OCI-LY7 (cell line): ENCODE results near the gene KAZALD1. TPM values are rescaled to one million over a fixed set of nuclear protein-coding genes. Genes with fewer than 3 reads are reported as not detected.

ENCODE experiments used
- BruUV-seq: library from RNA; stranded (reverse); fragments of 400-500 nt; replicated peaks from 2 replicates; lab custom pipeline; 2021; lab: Mats Ljungman, UMichigan
- CTCF ChIA-PET: fragments of 300-600 bp; sonication (Branson Sonifier 250); formaldehyde crosslinking; loops from one replicate; lab custom pipeline; 2022; ENCODE audit warnings: antibody characterized with exemption; ENCODE audit not compliant: unreplicated experiment; lab: Charles Lee
- POLR2A ChIA-PET: fragments of 300-600 bp; sonication (Branson Sonifier 250); formaldehyde crosslinking; loops from one replicate; lab custom pipeline; 2022; ENCODE audit warnings: antibody characterized with exemption; lab: Charles Lee
- DNase-seq: peaks from one replicate; pipeline ENCODE4 v3.0.0-alpha.2; 2015; ENCODE audit warnings: low spot score
- H2AFZ ChIP-seq: fragments of 200-600 bp; sonication (generic), shearing (Covaris generic); 2 replicates; pipeline ENCODE4 v1.6.1; 2014; ENCODE audit warnings: mild to moderate bottlenecking, antibody characterized with exemption, low read length, moderate library complexity
- H3K27ac ChIP-seq: fragments of 200-600 bp; sonication (generic); 2 replicates; pipeline ENCODE4 v1.5.1; 2014; ENCODE audit warnings: mixed run types, low read depth, mild to moderate bottlenecking, moderate library complexity, low read length, inconsistent platforms; ENCODE audit not compliant: poor library complexity, severe bottlenecking
- H3K36me3 ChIP-seq: fragments of 200-600 bp; sonication (generic); 2 replicates; pipeline ENCODE4 v1.6.1; 2014; ENCODE audit warnings: mild to moderate bottlenecking, antibody characterized with exemption, low read length, moderate library complexity, mixed read lengths; ENCODE audit not compliant: insufficient read depth
- H3K4me1 ChIP-seq: fragments of 200-600 bp; sonication (generic); 2 replicates; pipeline ENCODE4 v1.5.1; 2014; ENCODE audit warnings: mild to moderate bottlenecking, low read length; ENCODE audit not compliant: insufficient read depth, poor library complexity, severe bottlenecking
- H3K4me2 ChIP-seq: fragments of 200-600 bp; sonication (generic); 2 replicates; pipeline ENCODE4 v1.6.1; 2014; ENCODE audit warnings: mild to moderate bottlenecking, low read length
- H3K4me3 ChIP-seq: fragments of 200-600 bp; sonication (generic); 2 replicates; pipeline ENCODE4 v1.5.1; 2014; ENCODE audit warnings: mild to moderate bottlenecking, low read depth, low read length; ENCODE audit not compliant: poor library complexity, severe bottlenecking
- H3K79me2 ChIP-seq: fragments of 200-600 bp; sonication (generic); 2 replicates; pipeline ENCODE4 v1.6.1; 2016; ENCODE audit warnings: low read depth, mild to moderate bottlenecking, low read length, moderate library complexity, mixed read lengths; ENCODE audit not compliant: insufficient read depth
- H3K9me2 ChIP-seq: fragments of 200-600 bp; sonication (generic); 2 replicates; pipeline ENCODE4 v1.6.1; 2016; ENCODE audit warnings: mild to moderate bottlenecking, low read length, mixed read lengths; ENCODE audit not compliant: insufficient read depth
- H3K9me3 ChIP-seq: fragments of 200-600 bp; sonication (generic); 2 replicates; pipeline ENCODE4 v1.6.1; 2014; ENCODE audit warnings: mild to moderate bottlenecking, mixed run types, low read length, mixed read lengths
- H4K20me1 ChIP-seq: fragments of 200-600 bp; sonication (generic); 2 replicates; pipeline ENCODE4 v1.6.1; 2014; ENCODE audit warnings: mild to moderate bottlenecking, antibody characterized with exemption, low read length, moderate library complexity, mixed read lengths; ENCODE audit not compliant: insufficient read depth
- EZH2phosphoT487 ChIP-seq: fragments of 200-600 bp; sonication (generic); IDR thresholded peaks from 2 replicates; pipeline ENCODE4 v1.6.1; 2018; ENCODE audit warnings: low read depth, borderline replicate concordance, mild to moderate bottlenecking, mixed run types, antibody characterized with exemption, low read length, moderate library complexity, mixed read lengths
- intact Hi-C: fragments of 100-400 bp; cut with micrococcal nuclease; formaldehyde crosslinking; loops from one replicate; pipeline ENCODE4 v1.10.0; 2022; ENCODE audit not compliant: unreplicated experiment
- total RNA-seq, 2 experiments: library from RNA; depleted of rRNA in 1 of 2; stranded (reverse); fragments of >200 nt in 1 of 2; shearing (Covaris generic) in 1 of 2; gene quantifications; 2 replicates each; pipeline ENCODE4 v1.2.3, GENCODE V29; 2014 to 2022
- TF ChIP-seq, protein P1 (sequence below): fragments of 200-600 bp; sonication (generic); conservative IDR thresholded peaks from 2 replicates; pipeline ENCODE4 v1.5.1; 2014; ENCODE audit warnings: mild to moderate bottlenecking, antibody characterized with exemption, low read length, moderate library complexity, mixed read lengths

KAZALD1 gene
- total RNA-seq, 2 experiments from 2014 or later: 18.8 to 36.4 TPM

DNA sequence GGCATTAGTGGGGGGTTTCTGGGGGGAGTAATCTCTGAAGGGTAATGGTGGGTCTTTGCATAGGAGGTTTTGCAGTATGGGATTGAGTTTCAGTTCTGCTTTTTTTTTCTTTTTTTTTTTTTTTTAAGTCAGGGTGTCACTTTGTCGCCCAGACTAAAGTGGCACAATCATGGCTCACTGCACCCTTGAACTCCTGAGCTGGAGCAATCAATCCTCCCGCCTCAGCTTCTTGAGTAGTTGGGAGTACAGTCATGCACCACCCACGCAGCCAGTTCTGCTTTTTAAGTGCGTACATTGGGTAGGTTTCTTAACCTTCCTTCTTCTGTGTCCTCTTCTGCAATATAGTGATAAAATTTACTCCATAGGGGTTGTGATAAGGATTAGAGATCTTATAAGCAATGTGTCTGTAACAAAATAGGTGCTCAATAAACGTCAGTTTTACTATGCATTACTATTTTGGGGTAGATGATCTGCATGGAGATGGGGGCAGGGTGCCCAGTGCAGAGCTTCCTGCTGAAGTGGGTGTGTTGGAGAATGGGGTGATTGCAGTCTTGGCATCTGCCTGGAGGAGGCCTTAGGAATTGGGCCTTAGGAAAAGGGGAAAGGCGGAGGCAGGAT, 9.6 kb downstream of the KAZALD1 start:
- peak overlapping the region; percentile 1 for H3K4me3 ChIP-seq
- no peaks in the 10 kb centered on the region for H3K9me2 ChIP-seq
- peak; percentile 81 for DNase-seq
- no peaks in the 10 kb centered on the region for H3K36me3 ChIP-seq
- POLR2A ChIA-PET: interaction anchor here (0.6 to 0.8 kb wide), 4 partner anchors 11 to 1339 kb away, joined by 3 to 9 read pairs (median 4); partner anchors contain the start of gene CUTC
- H3K79me2 ChIP-seq: no peaks in the 10 kb centered on the region
- CTCF ChIA-PET: interaction anchor here (0.6 kb wide), 1 partner anchor 72 kb away, joined by 3 read pairs; no protein-coding TSS in a partner anchor
- intact Hi-C loops: no loop called here
- H4K20me1 ChIP-seq: no peaks in the 10 kb centered on the region
- H3K4me2 ChIP-seq: peak overlapping the region; percentile 55
- peak overlapping the region; percentile 59 for H3K27ac ChIP-seq
- no TSS peak for BruUV-seq
- TF ChIP-seq, protein P1, sequence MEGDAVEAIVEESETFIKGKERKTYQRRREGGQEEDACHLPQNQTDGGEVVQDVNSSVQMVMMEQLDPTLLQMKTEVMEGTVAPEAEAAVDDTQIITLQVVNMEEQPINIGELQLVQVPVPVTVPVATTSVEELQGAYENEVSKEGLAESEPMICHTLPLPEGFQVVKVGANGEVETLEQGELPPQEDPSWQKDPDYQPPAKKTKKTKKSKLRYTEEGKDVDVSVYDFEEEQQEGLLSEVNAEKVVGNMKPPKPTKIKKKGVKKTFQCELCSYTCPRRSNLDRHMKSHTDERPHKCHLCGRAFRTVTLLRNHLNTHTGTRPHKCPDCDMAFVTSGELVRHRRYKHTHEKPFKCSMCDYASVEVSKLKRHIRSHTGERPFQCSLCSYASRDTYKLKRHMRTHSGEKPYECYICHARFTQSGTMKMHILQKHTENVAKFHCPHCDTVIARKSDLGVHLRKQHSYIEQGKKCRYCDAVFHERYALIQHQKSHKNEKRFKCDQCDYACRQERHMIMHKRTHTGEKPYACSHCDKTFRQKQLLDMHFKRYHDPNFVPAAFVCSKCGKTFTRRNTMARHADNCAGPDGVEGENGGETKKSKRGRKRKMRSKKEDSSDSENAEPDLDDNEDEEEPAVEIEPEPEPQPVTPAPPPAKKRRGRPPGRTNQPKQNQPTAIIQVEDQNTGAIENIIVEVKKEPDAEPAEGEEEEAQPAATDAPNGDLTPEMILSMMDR: no peak
- no peak for TF ChIP-seq EZH2phosphoT487
- no peak overlapping the region for H2AFZ ChIP-seq
- H3K4me1 ChIP-seq: peaks cover 66% of the 10 kb centered on the region
- H3K9me3 ChIP-seq: no peaks in the 10 kb centered on the region

DNA sequence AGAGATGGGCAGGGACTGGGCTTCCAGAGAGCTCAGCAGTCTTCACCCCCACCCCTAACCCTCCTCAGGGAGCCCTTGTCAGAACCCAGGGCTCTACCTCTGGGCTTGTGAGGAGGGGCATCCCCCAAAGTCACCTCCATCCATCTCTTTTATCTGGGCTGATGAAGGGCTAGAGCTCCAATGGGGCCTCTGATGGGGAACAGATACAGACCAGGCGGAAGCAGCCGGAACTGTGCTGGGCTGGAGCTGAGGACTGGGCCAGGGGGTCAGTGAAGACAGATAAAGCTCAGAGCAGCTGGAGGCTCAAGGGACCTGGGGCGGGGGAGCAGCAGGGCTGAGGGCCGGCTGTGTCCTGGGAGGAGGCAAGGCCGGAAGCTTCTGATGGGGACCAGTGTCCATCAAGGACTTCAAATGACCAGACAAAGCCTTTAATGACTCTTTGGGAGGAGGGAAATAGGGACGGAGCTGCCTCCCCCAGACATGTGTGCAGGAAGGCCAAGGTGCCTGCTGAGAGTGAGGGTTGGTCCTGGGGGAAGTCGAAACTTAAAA, 10.2 kb downstream of the KAZALD1 start:
- peak overlapping the region; percentile 59 for H3K27ac ChIP-seq
- no peaks in the 10 kb centered on the region for H3K9me3 ChIP-seq
- BruUV-seq: no TSS peak
- no peaks in the 10 kb centered on the region for H3K9me2 ChIP-seq
- H2AFZ ChIP-seq: peak overlapping the region; percentile 25; the same call in 1 of the 2 replicates
- DNase-seq: no peak
- peak overlapping the region; percentile 55 for H3K4me2 ChIP-seq
- intact Hi-C loops: no loop called here
- H3K36me3 ChIP-seq: no peaks in the 10 kb centered on the region
- H3K79me2 ChIP-seq: no peaks in the 10 kb centered on the region
- TF ChIP-seq, protein P1: no peak
- TF ChIP-seq EZH2phosphoT487: no peak
- peaks cover 61% of the 10 kb centered on the region for H3K4me1 ChIP-seq
- ChIA-PET POLR2A (interaction anchor here (0.6 to 0.8 kb wide), 4 partner anchors 12 to 1340 kb away, joined by 3 to 4 read pairs (median 3); partner anchors contain the start of genes CUTC, PDZD7 and SFXN3), CTCF (interaction anchor here (0.6 kb wide), 1 partner anchor 72 kb away, joined by 3 read pairs; no protein-coding TSS in a partner anchor)
- H3K4me3 ChIP-seq: peak overlapping the region; percentile 1
- H4K20me1 ChIP-seq: no peaks in the 10 kb centered on the region

DNA sequence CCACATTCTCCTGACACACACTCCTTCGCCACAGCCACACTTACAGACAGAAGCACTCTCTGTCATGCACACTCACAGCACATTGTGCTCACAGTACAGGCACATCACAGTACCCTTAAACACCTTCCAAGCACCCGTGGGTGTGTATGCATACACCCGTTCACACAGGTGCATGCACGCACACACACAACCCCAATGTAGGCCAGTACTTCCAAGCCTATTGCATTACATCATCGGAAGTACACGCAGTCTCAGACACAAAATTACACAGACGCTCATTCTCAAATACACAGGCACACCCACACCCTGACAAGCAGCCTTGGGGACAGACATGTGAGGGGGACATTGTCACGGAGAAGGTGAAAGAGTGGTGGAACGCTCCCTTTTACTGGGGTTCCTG, 11.1 kb downstream of the KAZALD1 start:
- Histone ChIP-seq H3K4me1 (peaks cover 53% of the 10 kb centered on the region), H3K4me3 (no peak overlapping the region), H2AFZ (no peak overlapping the region)

More for the DNA sequence above, 11.1 kb downstream of the KAZALD1 start:
- Histone ChIP-seq H3K79me2 (no peaks in the 10 kb centered on the region), H3K27ac (no peak overlapping the region), H4K20me1 (no peaks in the 10 kb centered on the region), H3K9me2 (no peaks in the 10 kb centered on the region), H3K36me3 (no peaks in the 10 kb centered on the region), H3K4me2 (peak overlapping the region; percentile 55), H3K9me3 (no peaks in the 10 kb centered on the region)
- intact Hi-C loops: no loop called here
- no TSS peak for BruUV-seq
- POLR2A ChIA-PET: no interaction called here
- CTCF ChIA-PET: no interaction called here
- no peak for TF ChIP-seq EZH2phosphoT487
- TF ChIP-seq, protein P1: no peak
- DNase-seq: no peak
